Natural killer cell treated with Interleukin-12 subunit alpha and Interleukin-12 subunit beta and Interleukin-15 and Interleukin-18, amount 100 ng/mL, for 72 hours (primary cell): ENCODE data around the gene RUNX1. TPM values are rescaled to one million over a fixed set of nuclear protein-coding genes. Genes with fewer than 3 reads are reported as not detected.

Source experiments
- ATAC-seq, 2 donors: fragments of 150-1000 bp; cut with Tn5 transposase in 1 of 2; sonication (Bioruptor Pico), chemical (Tn5 transposase) in 1 of 2; 2 replicates each; pipeline ENCODE4 v1.10.0; 2021
- DNase-seq: peaks from one replicate; pipeline ENCODE4 v3.0.0; 2022; ENCODE audit warnings: low spot score
- H3K27ac Mint-ChIP-seq, 2 donors: 1 replicate in 1 of 2; 2 replicates in 1 of 2; pipeline ENCODE4 v1.8.0; 2022; ENCODE audit warnings: mixed read lengths in 2 of 2, mild to moderate bottlenecking in 1 of 2, moderate library complexity in 1 of 2
- H3K27me3 Mint-ChIP-seq, 2 donors: 1 replicate in 1 of 2; 2 replicates in 1 of 2; pipeline ENCODE4 v1.8.0; 2022; ENCODE audit warnings: mixed read lengths in 2 of 2
- H3K36me3 Mint-ChIP-seq: one replicate; pipeline ENCODE4 v1.8.0; 2022; ENCODE audit warnings: mixed read lengths
- H3K4me1 Mint-ChIP-seq, 2 donors: 1 replicate in 1 of 2; 2 replicates in 1 of 2; pipeline ENCODE4 v1.8.0; 2022; ENCODE audit warnings: low read depth in 2 of 2, mixed read lengths in 2 of 2, mild to moderate bottlenecking in 1 of 2
- H3K4me3 Mint-ChIP-seq: one replicate; pipeline ENCODE4 v1.8.0; 2022; ENCODE audit warnings: mixed read lengths
- H3K9me3 Mint-ChIP-seq: 2 replicates; pipeline ENCODE4 v1.8.0; 2022; ENCODE audit warnings: mixed read lengths
- total RNA-seq, 2 donors: library from RNA; stranded (reverse); gene quantifications; one replicate each; pipeline ENCODE4 v1.2.3, GENCODE V29; 2022

The RUNX1 gene
- total RNA-seq, 2 donors from 2014 or later = 67.8 to 121 TPM

GRCh38 chr21:34833465-34833864 is 215.6 kb downstream of the RUNX1 start:
- H3K27me3 Mint-ChIP-seq = no peaks in the 10 kb centered on the region
- H3K4me3 Mint-ChIP-seq = no peak overlapping the region
- no peak for ATAC-seq
- H3K36me3 Mint-ChIP-seq = peaks cover 24% of the 10 kb centered on the region
- H3K9me3 Mint-ChIP-seq = no peaks in the 10 kb centered on the region
- no peak for DNase-seq
- H3K27ac Mint-ChIP-seq = no peak overlapping the region
- peaks cover 37 to 43% of the 10 kb centered on the region in 2 donors for H3K4me1 Mint-ChIP-seq

GRCh38 chr21:34830386-34831170 is 218.5 kb downstream of the RUNX1 start:
- peak overlapping the region; percentile 68 for H3K4me3 Mint-ChIP-seq
- ATAC-seq (peak; percentile 45 to 73), DNase-seq (no peak)
- H3K36me3 Mint-ChIP-seq = peaks cover 39% of the 10 kb centered on the region
- H3K27ac Mint-ChIP-seq = peak overlapping the region; percentile 61 to 87
- H3K27me3 Mint-ChIP-seq = no peaks in the 10 kb centered on the region
- no peaks in the 10 kb centered on the region for H3K9me3 Mint-ChIP-seq
- H3K4me1 Mint-ChIP-seq = peaks cover 41% of the 10 kb centered on the region in 2 donors

- no peaks in the 10 kb centered on the region for H3K9me3 Mint-ChIP-seq
- H3K4me1 Mint-ChIP-seq = peaks cover 38 to 41% of the 10 kb centered on the region in 2 donors
- H3K4me3 Mint-ChIP-seq = no peak overlapping the region
- ATAC-seq = no peak
- no peaks in the 10 kb centered on the region for H3K27me3 Mint-ChIP-seq
- no peak for DNase-seq
- peaks cover 52% of the 10 kb centered on the region for H3K36me3 Mint-ChIP-seq
- peak overlapping the region in 1 of 2 donors; percentile 42 for H3K27ac Mint-ChIP-seq
These were observed 221.5 kb downstream of the RUNX1 start for GRCh38 chr21:34827445-34828235.

- Mint-ChIP-seq H3K27me3 (no peaks in the 10 kb centered on the region), H3K9me3 (no peaks in the 10 kb centered on the region), H3K27ac (peak overlapping the region in 1 of 2 donors; percentile 42), H3K4me3 (no peak overlapping the region), H3K36me3 (peaks cover 58% of the 10 kb centered on the region), H3K4me1 (peaks cover 43 to 46% of the 10 kb centered on the region in 2 donors)
- no peak for ATAC-seq
- DNase-seq = no peak
These were observed 222.3 kb downstream of the RUNX1 start for GRCh38 chr21:34826836-34827235.

- DNase-seq (no peak), ATAC-seq (no peak)
- Mint-ChIP-seq H3K4me1 (peaks cover 38 to 41% of the 10 kb centered on the region in 2 donors), H3K27ac (peak overlapping the region in 1 of 2 donors; percentile 11), H3K9me3 (no peaks in the 10 kb centered on the region), H3K36me3 (peaks cover 58% of the 10 kb centered on the region), H3K27me3 (no peaks in the 10 kb centered on the region), H3K4me3 (no peak overlapping the region)
These were observed 223.1 kb downstream of the RUNX1 start for GRCh38 chr21:34825948-34826548.

- Mint-ChIP-seq H3K27me3 (no peaks in the 10 kb centered on the region), H3K4me3 (no peak overlapping the region), H3K9me3 (no peaks in the 10 kb centered on the region), H3K36me3 (peaks cover 51% of the 10 kb centered on the region), H3K27ac (peak overlapping the region in 1 of 2 donors; percentile 11), H3K4me1 (peaks cover 30 to 34% of the 10 kb centered on the region in 2 donors)
- DNase-seq = no peak
- no peak for ATAC-seq
These were observed 224.0 kb downstream of the RUNX1 start for GRCh38 chr21:34825101-34825500.

- Mint-ChIP-seq H3K9me3 (no peaks in the 10 kb centered on the region), H3K27me3 (no peaks in the 10 kb centered on the region), H3K27ac (no peak overlapping the region), H3K4me1 (peaks cover 29 to 30% of the 10 kb centered on the region in 2 donors), H3K36me3 (peaks cover 45% of the 10 kb centered on the region), H3K4me3 (no peak overlapping the region)
- ATAC-seq (no peak), DNase-seq (no peak)
These were observed 224.8 kb downstream of the RUNX1 start for GRCh38 chr21:34824314-34824713.

- Mint-ChIP-seq H3K4me3 (no peak overlapping the region), H3K36me3 (peaks cover 35% of the 10 kb centered on the region), H3K9me3 (no peaks in the 10 kb centered on the region), H3K4me1 (peaks cover 25 to 29% of the 10 kb centered on the region in 2 donors), H3K27ac (no peak overlapping the region), H3K27me3 (no peaks in the 10 kb centered on the region)
- ATAC-seq (no peak), DNase-seq (no peak)
These were observed 226.2 kb downstream of the RUNX1 start for GRCh38 chr21:34822942-34823341.

- Mint-ChIP-seq H3K27me3 (no peaks in the 10 kb centered on the region), H3K4me3 (no peak overlapping the region), H3K4me1 (peaks cover 23 to 25% of the 10 kb centered on the region in 2 donors), H3K36me3 (peaks cover 28% of the 10 kb centered on the region), H3K27ac (no peak overlapping the region), H3K9me3 (no peaks in the 10 kb centered on the region)
- ATAC-seq = no peak
- DNase-seq = no peak
These were observed 226.9 kb downstream of the RUNX1 start for GRCh38 chr21:34822168-34822567.

- peaks cover 24% of the 10 kb centered on the region for H3K36me3 Mint-ChIP-seq
- ATAC-seq = no peak
These were observed 227.4 kb downstream of the RUNX1 start for GRCh38 chr21:34821717-34822116.

GRCh38 chr21:34820051-34820450 is 229.1 kb downstream of the RUNX1 start:
- Mint-ChIP-seq H3K27me3 (no peaks in the 10 kb centered on the region), H3K27ac (no peak overlapping the region), H3K4me3 (no peak overlapping the region), H3K9me3 (no peaks in the 10 kb centered on the region), H3K4me1 (peaks cover 23% of the 10 kb centered on the region in 2 donors), H3K36me3 (peaks cover 25% of the 10 kb centered on the region)
- DNase-seq = no peak
- ATAC-seq = no peak

More at GRCh38 chr21:34821717-34822116, 227.4 kb downstream of the RUNX1 start:
- no peaks in the 10 kb centered on the region for H3K9me3 Mint-ChIP-seq
- DNase-seq = no peak
- H3K4me3 Mint-ChIP-seq = no peak overlapping the region
- no peaks in the 10 kb centered on the region for H3K27me3 Mint-ChIP-seq
- peaks cover 18 to 21% of the 10 kb centered on the region in 2 donors for H3K4me1 Mint-ChIP-seq
- H3K27ac Mint-ChIP-seq = no peak overlapping the region

- H3K4me1 Mint-ChIP-seq = peaks cover 22 to 27% of the 10 kb centered on the region in 2 donors
- H3K27ac Mint-ChIP-seq = no peak overlapping the region
- no peaks in the 10 kb centered on the region for H3K27me3 Mint-ChIP-seq
- H3K36me3 Mint-ChIP-seq = peaks cover 28% of the 10 kb centered on the region
- ATAC-seq (no peak), DNase-seq (no peak)
- no peak overlapping the region for H3K4me3 Mint-ChIP-seq
- no peaks in the 10 kb centered on the region for H3K9me3 Mint-ChIP-seq
These were observed 229.6 kb downstream of the RUNX1 start for GRCh38 chr21:34819357-34819999.

- peak overlapping the region in 1 of 2 donors; percentile 12 for H3K27ac Mint-ChIP-seq
- ATAC-seq (no peak), DNase-seq (no peak)
- no peaks in the 10 kb centered on the region for H3K27me3 Mint-ChIP-seq
- no peak overlapping the region for H3K4me3 Mint-ChIP-seq
- peaks cover 22% of the 10 kb centered on the region for H3K36me3 Mint-ChIP-seq
- no peaks in the 10 kb centered on the region for H3K9me3 Mint-ChIP-seq
- H3K4me1 Mint-ChIP-seq = peaks cover 23 to 28% of the 10 kb centered on the region in 2 donors
These were observed 230.4 kb downstream of the RUNX1 start for GRCh38 chr21:34818662-34819158.
